Neural progenitor cell (in vitro differentiated cells): ENCODE data around the gene KRTAP12-1.

Experiments used
- EZH2 ChIP-seq: fragments of 200-600 bp; sonication (generic); IDR thresholded peaks from 2 replicates; pipeline ENCODE4 v1.6.1; 2017; ENCODE audit warnings: antibody characterized with exemption, mild to moderate bottlenecking, moderate library complexity
- TF ChIP-seq, protein P1 (sequence below): fragments of 200-600 bp; sonication (generic); IDR thresholded peaks from 2 replicates; pipeline ENCODE4 v1.5.1; 2017; ENCODE audit warnings: antibody characterized with exemption, mild to moderate bottlenecking

- no peak for TF ChIP-seq EZH2
- TF ChIP-seq, protein P1, sequence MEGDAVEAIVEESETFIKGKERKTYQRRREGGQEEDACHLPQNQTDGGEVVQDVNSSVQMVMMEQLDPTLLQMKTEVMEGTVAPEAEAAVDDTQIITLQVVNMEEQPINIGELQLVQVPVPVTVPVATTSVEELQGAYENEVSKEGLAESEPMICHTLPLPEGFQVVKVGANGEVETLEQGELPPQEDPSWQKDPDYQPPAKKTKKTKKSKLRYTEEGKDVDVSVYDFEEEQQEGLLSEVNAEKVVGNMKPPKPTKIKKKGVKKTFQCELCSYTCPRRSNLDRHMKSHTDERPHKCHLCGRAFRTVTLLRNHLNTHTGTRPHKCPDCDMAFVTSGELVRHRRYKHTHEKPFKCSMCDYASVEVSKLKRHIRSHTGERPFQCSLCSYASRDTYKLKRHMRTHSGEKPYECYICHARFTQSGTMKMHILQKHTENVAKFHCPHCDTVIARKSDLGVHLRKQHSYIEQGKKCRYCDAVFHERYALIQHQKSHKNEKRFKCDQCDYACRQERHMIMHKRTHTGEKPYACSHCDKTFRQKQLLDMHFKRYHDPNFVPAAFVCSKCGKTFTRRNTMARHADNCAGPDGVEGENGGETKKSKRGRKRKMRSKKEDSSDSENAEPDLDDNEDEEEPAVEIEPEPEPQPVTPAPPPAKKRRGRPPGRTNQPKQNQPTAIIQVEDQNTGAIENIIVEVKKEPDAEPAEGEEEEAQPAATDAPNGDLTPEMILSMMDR = no peak
These were observed 43.0 kb upstream of the KRTAP12-1 start for GRCh38 chr21:44724926-44725325.
